Activated B cell treated with CpG ODN at 0.5 μM for 24 hours (primary cell): Measurements from ENCODE around the gene MBOAT1. TPM values are rescaled to one million over a fixed set of nuclear protein-coding genes. Genes with fewer than 3 reads are reported as not detected.

Source experiments
- ATAC-seq: fragments of 200-7000 bp; cut with Tn5 transposase; one replicate; pipeline ENCODE4 v1.10.0; 2021; ENCODE audit warnings: low read depth, mild to moderate bottlenecking, moderate library complexity
- CTCF ChIA-PET: fragments of 350-600 bp; sonication (Branson Sonifier 250); formaldehyde crosslinking; loops from one replicate; lab custom pipeline; 2021; ENCODE audit warnings: antibody characterized with exemption; lab: Charles Lee
- POLR2A ChIA-PET: fragments of 350-600 bp; sonication (Branson Sonifier 250); formaldehyde crosslinking; loops from one replicate; lab custom pipeline; 2021; ENCODE audit warnings: antibody characterized with exemption; lab: Charles Lee
- DNase-seq: peaks from one replicate; pipeline ENCODE4 v3.0.0; 2022
- H3K27ac Mint-ChIP-seq: one replicate; pipeline ENCODE4 v1.8.0; 2020; ENCODE audit warnings: mixed read lengths
- H3K27me3 Mint-ChIP-seq: one replicate; pipeline ENCODE4 v1.8.0; 2021; ENCODE audit warnings: mixed read lengths
- H3K36me3 Mint-ChIP-seq: one replicate; pipeline ENCODE4 v1.8.0; 2021; ENCODE audit warnings: low read depth, mixed read lengths
- H3K4me1 Mint-ChIP-seq: one replicate; pipeline ENCODE4 v1.8.0; 2021; ENCODE audit warnings: mixed read lengths
- H3K4me3 Mint-ChIP-seq: one replicate; pipeline ENCODE4 v1.8.0; 2020; ENCODE audit warnings: mild to moderate bottlenecking, mixed read lengths
- H3K9me3 Mint-ChIP-seq: one replicate; pipeline ENCODE4 v1.8.0; 2020; ENCODE audit warnings: mixed read lengths
- CTCF ChIP-seq: fragments of 200-600 bp; IDR thresholded peaks from one replicate; pipeline ENCODE4 v1.8.0; 2022; ENCODE audit warnings: antibody characterized with exemption, mild to moderate bottlenecking
- intact Hi-C: fragments of 100-400 bp; cut with micrococcal nuclease; formaldehyde crosslinking; loops from one replicate; pipeline ENCODE4 v1.15.1; 2024
- total RNA-seq: library from RNA; stranded (reverse); gene quantifications from 2 replicates; pipeline ENCODE4 v1.2.3, GENCODE V29; 2022

MBOAT1 gene
- total RNA-seq, 1 donor from 2014 or later, result 3.7 TPM

- TF ChIP-seq CTCF, result no peak
- H3K36me3 Mint-ChIP-seq, result peaks cover 6% of the 10 kb centered on the region
- intact Hi-C loops, result no loop called here
- H3K4me3 Mint-ChIP-seq, result no peak overlapping the region
- CTCF ChIA-PET, result no interaction called here
- DNase-seq, result no peak
- peaks cover 5% of the 10 kb centered on the region for H3K9me3 Mint-ChIP-seq
- H3K4me1 Mint-ChIP-seq, result no peaks in the 10 kb centered on the region
- no peaks in the 10 kb centered on the region for H3K27me3 Mint-ChIP-seq
- H3K27ac Mint-ChIP-seq, result no peak overlapping the region
- no peak for ATAC-seq
- POLR2A ChIA-PET, result interaction anchor here (0.7 kb wide), 1 partner anchor 9 kb away, joined by 3 read pairs; no protein-coding TSS in a partner anchor
Measured at GRCh38 chr6:20166210-20166609, 46.1 kb downstream of the MBOAT1 start.

GRCh38 chr6:20162515-20162914, 49.8 kb downstream of the MBOAT1 start:
- Mint-ChIP-seq H3K36me3 (peaks cover 6% of the 10 kb centered on the region), H3K27ac (no peak overlapping the region), H3K4me3 (no peak overlapping the region), H3K4me1 (no peaks in the 10 kb centered on the region), H3K27me3 (no peaks in the 10 kb centered on the region), H3K9me3 (peaks cover 9% of the 10 kb centered on the region)
- ChIA-PET POLR2A (no interaction called here), CTCF (no interaction called here)
- TF ChIP-seq CTCF, result no peak
- intact Hi-C loops, result no loop called here
- ATAC-seq, result no peak
- no peak for DNase-seq

GRCh38 chr6:20160541-20161283, 51.6 kb downstream of the MBOAT1 start:
- Mint-ChIP-seq H3K4me1 (no peaks in the 10 kb centered on the region), H3K36me3 (no peaks in the 10 kb centered on the region), H3K9me3 (peaks cover 4% of the 10 kb centered on the region), H3K27me3 (no peaks in the 10 kb centered on the region), H3K4me3 (no peak overlapping the region), H3K27ac (no peak overlapping the region)
- ChIA-PET CTCF (no interaction called here), POLR2A (no interaction called here)
- TF ChIP-seq CTCF, result no peak
- intact Hi-C loops, result no loop called here
- ATAC-seq, result no peak
- DNase-seq, result no peak

GRCh38 chr6:20159781-20160540, 52.3 kb downstream of the MBOAT1 start:
- DNase-seq (no peak), ATAC-seq (no peak)
- no peaks in the 10 kb centered on the region for H3K27me3 Mint-ChIP-seq
- CTCF ChIA-PET, result no interaction called here
- H3K4me3 Mint-ChIP-seq, result no peak overlapping the region
- H3K9me3 Mint-ChIP-seq, result peaks cover 4% of the 10 kb centered on the region
- no peak overlapping the region for H3K27ac Mint-ChIP-seq
- intact Hi-C loops, result no loop called here
- no peaks in the 10 kb centered on the region for H3K36me3 Mint-ChIP-seq
- no peaks in the 10 kb centered on the region for H3K4me1 Mint-ChIP-seq
- TF ChIP-seq CTCF, result no peak
- POLR2A ChIA-PET, result no interaction called here

- no peak for TF ChIP-seq CTCF
- DNase-seq, result no peak
- no peaks in the 10 kb centered on the region for H3K27me3 Mint-ChIP-seq
- H3K36me3 Mint-ChIP-seq, result no peaks in the 10 kb centered on the region
- ChIA-PET POLR2A (no interaction called here), CTCF (no interaction called here)
- H3K4me1 Mint-ChIP-seq, result no peaks in the 10 kb centered on the region
- intact Hi-C loops, result no loop called here
- H3K9me3 Mint-ChIP-seq, result peaks cover 4% of the 10 kb centered on the region
- no peak overlapping the region for H3K4me3 Mint-ChIP-seq
- no peak for ATAC-seq
- H3K27ac Mint-ChIP-seq, result no peak overlapping the region
Measured at GRCh38 chr6:20159098-20159497, 53.2 kb downstream of the MBOAT1 start.
